Measurements from ENCODE around the gene CDH10. TPM values are rescaled to one million over a fixed set of nuclear protein-coding genes. Genes with fewer than 3 reads are reported as not detected.

Gene CDH10
- total RNA-seq, 1 donor from 2014 or later = 15.8 TPM

GRCh38 chr5:24477958-24478357, 166.8 kb downstream of the CDH10 start:
- Mint-ChIP-seq H3K27me3 (ENCODE audit: unreplicated experiment) (no peaks in the 10 kb centered on the region), H3K4me3 (ENCODE audit: unreplicated experiment) (no peak overlapping the region), H3K9me3 (ENCODE audit: unreplicated experiment) (no peaks in the 10 kb centered on the region), H3K36me3 (ENCODE audit: low read depth, unreplicated experiment) (no peaks in the 10 kb centered on the region), H3K4me1 (ENCODE audit: unreplicated experiment) (no peaks in the 10 kb centered on the region), H3K27ac (ENCODE audit: unreplicated experiment) (no peak overlapping the region)
- no peak for TF ChIP-seq CTCF (IDR thresholded peaks at IDR 0.05; ENCODE audit: unreplicated experiment)
- no peak for DNase-seq (ENCODE audit: low spot score)

GRCh38 chr5:24475101-24475500, 169.7 kb downstream of the CDH10 start:
- Mint-ChIP-seq H3K36me3 (ENCODE audit: low read depth, unreplicated experiment) (no peaks in the 10 kb centered on the region), H3K27me3 (ENCODE audit: unreplicated experiment) (no peaks in the 10 kb centered on the region), H3K4me3 (ENCODE audit: unreplicated experiment) (no peak overlapping the region), H3K9me3 (ENCODE audit: unreplicated experiment) (no peaks in the 10 kb centered on the region), H3K27ac (ENCODE audit: unreplicated experiment) (no peak overlapping the region), H3K4me1 (ENCODE audit: unreplicated experiment) (no peaks in the 10 kb centered on the region)
- DNase-seq (ENCODE audit: low spot score) = no peak
- TF ChIP-seq CTCF (IDR thresholded peaks at IDR 0.05; ENCODE audit: unreplicated experiment) = no peak

- no peak for DNase-seq (ENCODE audit: low spot score)
- H3K27me3 Mint-ChIP-seq (ENCODE audit: unreplicated experiment) = no peaks in the 10 kb centered on the region
- TF ChIP-seq CTCF (IDR thresholded peaks at IDR 0.05; ENCODE audit: unreplicated experiment) = no peak
- no peaks in the 10 kb centered on the region for H3K36me3 Mint-ChIP-seq (ENCODE audit: low read depth, unreplicated experiment)
- no peaks in the 10 kb centered on the region for H3K4me1 Mint-ChIP-seq (ENCODE audit: unreplicated experiment)
- no peaks in the 10 kb centered on the region for H3K9me3 Mint-ChIP-seq (ENCODE audit: unreplicated experiment)
- no peak overlapping the region for H3K4me3 Mint-ChIP-seq (ENCODE audit: unreplicated experiment)
- H3K27ac Mint-ChIP-seq (ENCODE audit: unreplicated experiment) = no peak overlapping the region
These were observed 170.1 kb downstream of the CDH10 start for GRCh38 chr5:24474685-24475084.

GRCh38 chr5:24472518-24472917, 172.3 kb downstream of the CDH10 start:
- no peak for TF ChIP-seq CTCF (IDR thresholded peaks at IDR 0.05; ENCODE audit: unreplicated experiment)
- H3K27me3 Mint-ChIP-seq (ENCODE audit: unreplicated experiment) = no peaks in the 10 kb centered on the region

GRCh38 chr5:24444414-24444813, 200.4 kb downstream of the CDH10 start:
- no peak for TF ChIP-seq CTCF (IDR thresholded peaks at IDR 0.05; ENCODE audit: unreplicated experiment)
- Mint-ChIP-seq H3K9me3 (ENCODE audit: unreplicated experiment) (no peaks in the 10 kb centered on the region), H3K36me3 (ENCODE audit: low read depth, unreplicated experiment) (no peaks in the 10 kb centered on the region), H3K27ac (ENCODE audit: unreplicated experiment) (no peak overlapping the region), H3K4me1 (ENCODE audit: unreplicated experiment) (no peaks in the 10 kb centered on the region), H3K27me3 (ENCODE audit: unreplicated experiment) (no peaks in the 10 kb centered on the region), H3K4me3 (ENCODE audit: unreplicated experiment) (no peak overlapping the region)
- DNase-seq (ENCODE audit: low spot score) = no peak

More at GRCh38 chr5:24472518-24472917, 172.3 kb downstream of the CDH10 start:
- Mint-ChIP-seq H3K27ac (ENCODE audit: unreplicated experiment) (no peak overlapping the region), H3K9me3 (ENCODE audit: unreplicated experiment) (no peaks in the 10 kb centered on the region), H3K4me1 (ENCODE audit: unreplicated experiment) (no peaks in the 10 kb centered on the region), H3K36me3 (ENCODE audit: low read depth, unreplicated experiment) (no peaks in the 10 kb centered on the region), H3K4me3 (ENCODE audit: unreplicated experiment) (no peak overlapping the region)
- DNase-seq (ENCODE audit: low spot score) = no peak
